ENCODE measurements around the gene RASGEF1B. TPM values are rescaled to one million over a fixed set of nuclear protein-coding genes. Genes with fewer than 3 reads are reported as not detected.
"Not testable (repeated sequence)": the region's sequence is repeated elsewhere in the genome, so short reads cannot be mapped to it uniquely, and the experiment has no call there.

The RASGEF1B gene
- total RNA-seq, 1 donor = not detected

GRCh38 chr4:81490403-81491160 is 18.9 kb upstream of the RASGEF1B start:
- no peak for DNase-seq (ENCODE audit: low read depth)
- H3K4me3 ChIP-seq (ENCODE audit: low read depth, low read length) = no peak overlapping the region
- no peak for TF ChIP-seq CTCF (IDR thresholded peaks at IDR 0.05; ENCODE audit: insufficient read depth, low read depth, low read length)

- no peak for DNase-seq (ENCODE audit: low read depth)
- TF ChIP-seq CTCF (IDR thresholded peaks at IDR 0.05; ENCODE audit: insufficient read depth, low read depth, low read length) = no peak
Observed at GRCh38 chr4:81486502-81486901, 14.8 kb upstream of the RASGEF1B start.

GRCh38 chr4:81485310-81485980 is 13.7 kb upstream of the RASGEF1B start:
- peak; percentile 17 for DNase-seq (ENCODE audit: low read depth)
- TF ChIP-seq CTCF (IDR thresholded peaks at IDR 0.05; ENCODE audit: insufficient read depth, low read depth, low read length) = no peak
- H3K4me3 ChIP-seq (ENCODE audit: low read depth, low read length) = no peak overlapping the region

More at GRCh38 chr4:81486502-81486901, 14.8 kb upstream of the RASGEF1B start:
- no peak overlapping the region for H3K4me3 ChIP-seq (ENCODE audit: low read depth, low read length)

- TF ChIP-seq CTCF (IDR thresholded peaks at IDR 0.05; ENCODE audit: insufficient read depth, low read depth, low read length) = no peak
- H3K4me3 ChIP-seq (ENCODE audit: low read depth, low read length) = no peak overlapping the region
- DNase-seq (ENCODE audit: low read depth) = no peak
Observed at GRCh38 chr4:81482326-81482725, 10.6 kb upstream of the RASGEF1B start.

- DNase-seq (ENCODE audit: low read depth) = no peak
- no peak overlapping the region for H3K4me3 ChIP-seq (ENCODE audit: low read depth, low read length)
- TF ChIP-seq CTCF (IDR thresholded peaks at IDR 0.05; ENCODE audit: insufficient read depth, low read depth, low read length) = no peak
Observed at GRCh38 chr4:81481151-81481550, 9.4 kb upstream of the RASGEF1B start.

- H3K4me3 ChIP-seq (ENCODE audit: low read depth, low read length); DNase-seq (ENCODE audit: low read depth): not testable (repeated sequence)
Observed at GRCh38 chr4:81479573-81479972, 7.9 kb upstream of the RASGEF1B start.

GRCh38 chr4:81473331-81474265 is 1.9 kb upstream of the RASGEF1B start:
- not testable (repeated sequence) for DNase-seq (ENCODE audit: low read depth); H3K4me3 ChIP-seq (ENCODE audit: low read depth, low read length)
